GM18858 (cell line): ENCODE measurements around the gene RXFP4.

Source experiments
- ATAC-seq: cut with Tn5 transposase; IDR thresholded peaks from one replicate; pipeline ENCODE4 v1.9.1; 2021; ENCODE audit not compliant: unreplicated experiment

RXFP4 gene

GRCh38 chr1:155957411-155957915 is 16.0 kb downstream of the RXFP4 start:
- no peak for ATAC-seq

- no peak for ATAC-seq
These were observed 18.8 kb downstream of the RXFP4 start for GRCh38 chr1:155960081-155960745.

- no peak for ATAC-seq
These were observed 20.5 kb downstream of the RXFP4 start for GRCh38 chr1:155961937-155962336.

- no peak for ATAC-seq
These were observed 21.3 kb downstream of the RXFP4 start for GRCh38 chr1:155962599-155963211.

GRCh38 chr1:155964193-155964592 is 22.8 kb downstream of the RXFP4 start:
- no peak for ATAC-seq

GRCh38 chr1:155966135-155966534 is 24.7 kb downstream of the RXFP4 start:
- no peak for ATAC-seq

- ATAC-seq: no peak
These were observed 25.3 kb downstream of the RXFP4 start for GRCh38 chr1:155966750-155967149.

GRCh38 chr1:155967341-155968050 is 26.1 kb downstream of the RXFP4 start:
- ATAC-seq: no peak

GRCh38 chr1:155968051-155968400 is 26.6 kb downstream of the RXFP4 start:
- no peak for ATAC-seq

GRCh38 chr1:155968670-155969069 is 27.2 kb downstream of the RXFP4 start:
- ATAC-seq: no peak

- no peak for ATAC-seq
These were observed 27.9 kb downstream of the RXFP4 start for GRCh38 chr1:155969377-155969791.

GRCh38 chr1:155970531-155971167 is 29.2 kb downstream of the RXFP4 start:
- ATAC-seq: no peak

GRCh38 chr1:155971910-155972809 is 30.7 kb downstream of the RXFP4 start:
- ATAC-seq: no peak

- ATAC-seq: no peak
These were observed 32.3 kb downstream of the RXFP4 start for GRCh38 chr1:155973723-155974122.

GRCh38 chr1:155974208-155975115 is 33.0 kb downstream of the RXFP4 start:
- no peak for ATAC-seq

GRCh38 chr1:155975375-155976061 is 34.1 kb downstream of the RXFP4 start:
- no peak for ATAC-seq

GRCh38 chr1:155976062-155976912 is 34.8 kb downstream of the RXFP4 start:
- ATAC-seq: no peak
